ENCODE data around the gene ROR2.

DNA sequence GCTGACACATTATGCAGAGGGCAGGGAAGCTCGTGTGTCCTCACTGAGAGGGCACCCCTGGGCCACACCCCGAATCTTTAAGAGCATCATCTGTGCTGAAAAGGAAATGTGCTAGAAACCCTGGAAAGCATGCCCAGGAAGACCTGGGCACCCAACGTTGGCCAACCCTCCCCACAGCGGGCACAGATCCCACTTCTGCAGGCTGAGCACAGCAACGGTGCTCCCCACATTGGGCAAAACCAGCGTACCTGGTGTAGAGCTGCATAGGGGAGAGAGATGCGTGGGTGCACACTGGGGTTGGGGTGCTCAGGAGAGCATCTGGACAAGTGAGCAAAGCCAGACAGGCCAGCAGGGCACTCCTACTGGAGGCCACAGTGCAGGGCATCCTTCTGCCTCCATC, 32.6 kb downstream of the ROR2 start:
- TF ChIP-seq, protein P1, sequence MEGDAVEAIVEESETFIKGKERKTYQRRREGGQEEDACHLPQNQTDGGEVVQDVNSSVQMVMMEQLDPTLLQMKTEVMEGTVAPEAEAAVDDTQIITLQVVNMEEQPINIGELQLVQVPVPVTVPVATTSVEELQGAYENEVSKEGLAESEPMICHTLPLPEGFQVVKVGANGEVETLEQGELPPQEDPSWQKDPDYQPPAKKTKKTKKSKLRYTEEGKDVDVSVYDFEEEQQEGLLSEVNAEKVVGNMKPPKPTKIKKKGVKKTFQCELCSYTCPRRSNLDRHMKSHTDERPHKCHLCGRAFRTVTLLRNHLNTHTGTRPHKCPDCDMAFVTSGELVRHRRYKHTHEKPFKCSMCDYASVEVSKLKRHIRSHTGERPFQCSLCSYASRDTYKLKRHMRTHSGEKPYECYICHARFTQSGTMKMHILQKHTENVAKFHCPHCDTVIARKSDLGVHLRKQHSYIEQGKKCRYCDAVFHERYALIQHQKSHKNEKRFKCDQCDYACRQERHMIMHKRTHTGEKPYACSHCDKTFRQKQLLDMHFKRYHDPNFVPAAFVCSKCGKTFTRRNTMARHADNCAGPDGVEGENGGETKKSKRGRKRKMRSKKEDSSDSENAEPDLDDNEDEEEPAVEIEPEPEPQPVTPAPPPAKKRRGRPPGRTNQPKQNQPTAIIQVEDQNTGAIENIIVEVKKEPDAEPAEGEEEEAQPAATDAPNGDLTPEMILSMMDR (IDR thresholded peaks at IDR 0.05): no peak
- no peak for TF ChIP-seq POLR2A (IDR thresholded peaks at IDR 0.05)
- no peak for TF ChIP-seq EP300 (IDR thresholded peaks at IDR 0.05)
- no peak for TF ChIP-seq POLR2AphosphoS5 (IDR thresholded peaks at IDR 0.05)
